HCT116 (cell line): ENCODE measurements around the gene LYPD5. TPM values are rescaled to one million over a fixed set of nuclear protein-coding genes. Genes with fewer than 3 reads are reported as not detected.

Experiments used
- ATAC-seq: fragments of 200-7000 bp; cut with Tn5 transposase; 2 replicates; pipeline ENCODE4 v1.9.1; 2020; ENCODE audit warnings: mild to moderate bottlenecking, moderate library complexity
- BruUV-seq: library from RNA; stranded (reverse); fragments of 400-500 nt; replicated peaks from 2 replicates; lab custom pipeline; 2021; lab: Mats Ljungman, UMichigan
- CTCF ChIA-PET: fragments of 300-600 bp; sonication (Branson Sonifier 250); formaldehyde crosslinking; loops from one replicate; lab custom pipeline; 2021; ENCODE audit warnings: antibody characterized with exemption; lab: Charles Lee
- POLR2A ChIA-PET: fragments of 300-600, 350-600 bp; sonication (Branson Sonifier 250); formaldehyde crosslinking; loops from one replicate; lab custom pipeline; 2021; ENCODE audit warnings: antibody characterized with exemption; lab: Charles Lee
- RAD21 ChIA-PET, 2 experiments: fragments of 300-600 bp; sonication (Branson Sonifier 250); formaldehyde crosslinking; loops; one replicate each; lab custom pipeline; 2023; ENCODE audit warnings: low total read pairs in 2 of 2; ENCODE audit not compliant: uncharacterized antibody in 2 of 2, unreplicated experiment in 2 of 2, low non-redundant PET in 1 of 2; lab: Charles Lee
- DNase-seq: peaks from one replicate; pipeline ENCODE4 v3.0.0-alpha.2; 2010; ENCODE audit warnings: low read depth, low spot score
- H2AFZ ChIP-seq: fragments of 200-600 bp; shearing (Covaris generic), sonication (generic); 2 replicates; pipeline ENCODE4 v1.6.1; 2017; ENCODE audit warnings: low read depth, mixed run types, mixed read lengths, antibody characterized with exemption, low read length; ENCODE audit not compliant: poor library complexity, severe bottlenecking
- H3K27ac ChIP-seq: 2 replicates; pipeline ENCODE4 v1.5.1; 2012; ENCODE audit warnings: low read depth, low read length
- H3K27me3 ChIP-seq: fragments of 200-600 bp; sonication (generic); 2 replicates; pipeline ENCODE4 v1.6.1; 2016; ENCODE audit warnings: mixed run types, low read length, mixed read lengths; ENCODE audit not compliant: insufficient read depth
- H3K36me3 ChIP-seq, 2 experiments: fragments of 200-500 bp in 1 of 2; fragments of 200-600 bp in 1 of 2; sonication (Bioruptor generic) in 1 of 2; sonication (generic) in 1 of 2; 2 replicates each; pipeline versions ENCODE4 v1.5.1 to v1.6.1; 2014 to 2016; ENCODE audit warnings: low read length in 2 of 2, inconsistent platforms in 1 of 2, mixed read lengths in 1 of 2, mixed run types in 1 of 2; ENCODE audit not compliant: insufficient read depth in 2 of 2, control insufficient read depth in 1 of 2
- H3K4me1 ChIP-seq, 2 experiments: fragments of 200-600 bp in 1 of 2; sonication (generic) in 1 of 2; 2 replicates each; pipeline versions ENCODE4 v1.5.1 to v1.6.1; 2012 to 2017; ENCODE audit warnings: low read length in 2 of 2, inconsistent platforms in 1 of 2, mild to moderate bottlenecking in 1 of 2, mixed read lengths in 1 of 2, mixed run types in 1 of 2, moderate library complexity in 1 of 2; ENCODE audit not compliant: insufficient read depth in 2 of 2, control insufficient read depth in 1 of 2
- H3K4me2 ChIP-seq: fragments of 200-600 bp; sonication (generic); 2 replicates; pipeline ENCODE4 v1.6.1; 2017; ENCODE audit warnings: mixed run types, low read length, mixed read lengths
- H3K4me3 ChIP-seq, 2 experiments: fragments of 200-600 bp in 1 of 2; sonication (generic) in 1 of 2; replicated peaks in 1 of 2; 2 replicates each; pipeline ENCODE4 v1.5.1; 2011 to 2016; ENCODE audit warnings: low read length in 2 of 2, control low read depth in 1 of 2, low read depth in 1 of 2, mild to moderate bottlenecking in 1 of 2, mixed read lengths in 1 of 2, mixed run types in 1 of 2
- H3K79me2 ChIP-seq: fragments of 200-600 bp; sonication (generic); 2 replicates; pipeline ENCODE4 v1.6.1; 2017; ENCODE audit warnings: mild to moderate bottlenecking, mixed run types, low read length, moderate library complexity, mixed read lengths; ENCODE audit not compliant: insufficient read depth
- H3K9ac ChIP-seq: fragments of 200-600 bp; sonication (generic); 2 replicates; pipeline ENCODE4 v1.6.1; 2016; ENCODE audit warnings: low read length, mixed read lengths
- H3K9me2 ChIP-seq: fragments of 200-600 bp; sonication (generic), shearing (Covaris generic); 2 replicates; pipeline ENCODE4 v1.6.1; 2017; ENCODE audit warnings: mixed run types, mild to moderate bottlenecking, moderate library complexity; ENCODE audit not compliant: insufficient read depth
- H3K9me3 ChIP-seq, 2 experiments: fragments of 200-500 bp in 1 of 2; fragments of 200-600 bp in 1 of 2; sonication (Bioruptor generic) in 1 of 2; sonication (generic) in 1 of 2; 2 replicates each; pipeline ENCODE4 v1.6.1; 2014 to 2017; ENCODE audit warnings: low read length in 2 of 2, mixed read lengths in 2 of 2, inconsistent platforms in 1 of 2, low read depth in 1 of 2, mild to moderate bottlenecking in 1 of 2, mixed run types in 1 of 2, moderate library complexity in 1 of 2; ENCODE audit not compliant: control insufficient read depth in 1 of 2, insufficient read depth in 1 of 2
- H4K20me1 ChIP-seq: fragments of 200-600 bp; sonication (generic), shearing (Covaris generic); 2 replicates; pipeline ENCODE4 v1.6.1; 2017; ENCODE audit warnings: mixed run types, mild to moderate bottlenecking, moderate library complexity; ENCODE audit not compliant: insufficient read depth
- CBX3 ChIP-seq: IDR thresholded peaks from 2 replicates; pipeline ENCODE4 v1.6.1; 2012; ENCODE audit warnings: low read depth
- CEBPB ChIP-seq: IDR thresholded peaks from 2 replicates; pipeline ENCODE4 v1.6.1; 2012; ENCODE audit warnings: low read depth
- EGR1 ChIP-seq: IDR thresholded peaks from 2 replicates; pipeline ENCODE4 v1.6.1; 2012; ENCODE audit warnings: low read depth
- EZH2 ChIP-seq: fragments of 200-600 bp; sonication (generic); IDR thresholded peaks from 2 replicates; pipeline ENCODE4 v1.6.1; 2017; ENCODE audit warnings: antibody characterized with exemption, mixed run types
- EZH2phosphoT487 ChIP-seq: fragments of 200-600 bp; IDR thresholded peaks from 2 replicates; pipeline ENCODE4 v1.6.1; 2018; ENCODE audit warnings: antibody characterized with exemption, borderline replicate concordance
- FOSL1 ChIP-seq: IDR thresholded peaks from 2 replicates; pipeline ENCODE4 v1.6.1; 2012; ENCODE audit warnings: low read depth
- JUND ChIP-seq: IDR thresholded peaks from 2 replicates; pipeline ENCODE4 v1.6.1; 2012
- POLR2AphosphoS5 ChIP-seq: IDR thresholded peaks from 2 replicates; pipeline ENCODE4 v1.6.1; 2011; ENCODE audit warnings: mild to moderate bottlenecking, low read depth, low read length, moderate library complexity
- RAD21 ChIP-seq: IDR thresholded peaks from 2 replicates; pipeline ENCODE4 v1.6.1; 2012; ENCODE audit warnings: low read depth, mild to moderate bottlenecking
- SIN3A ChIP-seq: IDR thresholded peaks from 2 replicates; pipeline ENCODE4 v1.6.1; 2012; ENCODE audit warnings: low read depth
- SRF ChIP-seq: IDR thresholded peaks from 2 replicates; pipeline ENCODE4 v1.6.1; 2012; ENCODE audit warnings: low read depth
- TCF7L2 ChIP-seq: IDR thresholded peaks from 2 replicates; pipeline ENCODE4 v1.7.0; 2011; ENCODE audit warnings: borderline replicate concordance, inconsistent platforms; ENCODE audit not compliant: insufficient read depth, insufficient read length; ENCODE audit errors: extremely low read depth
- YY1 ChIP-seq: IDR thresholded peaks from 2 replicates; pipeline ENCODE4 v1.6.1; 2011; ENCODE audit warnings: low read length, low read depth, moderate library complexity, mild to moderate bottlenecking; ENCODE audit not compliant: insufficient replicate concordance; ENCODE audit errors: extremely low read depth
- ZFX ChIP-seq: fragments of 450-650 bp; IDR thresholded peaks from 2 replicates; pipeline ENCODE4 v1.6.1; 2017
- ZNF274 ChIP-seq: fragments of 200-500 bp; sonication (Bioruptor generic); IDR thresholded peaks from 2 replicates; pipeline ENCODE4 v1.6.1; 2014; ENCODE audit warnings: mild to moderate bottlenecking, low read depth, low read length, inconsistent platforms
- intact Hi-C: fragments of 100-400 bp; cut with micrococcal nuclease; formaldehyde crosslinking; loops from 2 replicates; pipeline ENCODE4 v1.10.0; 2022
- total RNA-seq: library from RNA; stranded (reverse); gene quantifications from one replicate; pipeline ENCODE4 v1.2.1, GENCODE V29; 2021; ENCODE audit not compliant: unreplicated experiment
- TF ChIP-seq, protein P1 (sequence below): IDR thresholded peaks from 2 replicates; pipeline ENCODE4 v1.6.1; 2012
- TF ChIP-seq, protein P2 (sequence below): IDR thresholded peaks from 2 replicates; pipeline ENCODE4 v1.6.1; 2011; ENCODE audit warnings: mild to moderate bottlenecking, low read length, moderate library complexity; ENCODE audit not compliant: insufficient replicate concordance; ENCODE audit errors: extremely low read depth
- TF ChIP-seq, protein P3 (sequence below): IDR thresholded peaks from 2 replicates; pipeline ENCODE4 v1.6.1; 2012; ENCODE audit warnings: low read depth
- TF ChIP-seq, protein P4 (sequence below): IDR thresholded peaks from 2 replicates; pipeline ENCODE4 v1.6.1; 2012

LYPD5 gene
- total RNA-seq, 1 experiment from 2014 or later, result 7.6 TPM

DNA sequence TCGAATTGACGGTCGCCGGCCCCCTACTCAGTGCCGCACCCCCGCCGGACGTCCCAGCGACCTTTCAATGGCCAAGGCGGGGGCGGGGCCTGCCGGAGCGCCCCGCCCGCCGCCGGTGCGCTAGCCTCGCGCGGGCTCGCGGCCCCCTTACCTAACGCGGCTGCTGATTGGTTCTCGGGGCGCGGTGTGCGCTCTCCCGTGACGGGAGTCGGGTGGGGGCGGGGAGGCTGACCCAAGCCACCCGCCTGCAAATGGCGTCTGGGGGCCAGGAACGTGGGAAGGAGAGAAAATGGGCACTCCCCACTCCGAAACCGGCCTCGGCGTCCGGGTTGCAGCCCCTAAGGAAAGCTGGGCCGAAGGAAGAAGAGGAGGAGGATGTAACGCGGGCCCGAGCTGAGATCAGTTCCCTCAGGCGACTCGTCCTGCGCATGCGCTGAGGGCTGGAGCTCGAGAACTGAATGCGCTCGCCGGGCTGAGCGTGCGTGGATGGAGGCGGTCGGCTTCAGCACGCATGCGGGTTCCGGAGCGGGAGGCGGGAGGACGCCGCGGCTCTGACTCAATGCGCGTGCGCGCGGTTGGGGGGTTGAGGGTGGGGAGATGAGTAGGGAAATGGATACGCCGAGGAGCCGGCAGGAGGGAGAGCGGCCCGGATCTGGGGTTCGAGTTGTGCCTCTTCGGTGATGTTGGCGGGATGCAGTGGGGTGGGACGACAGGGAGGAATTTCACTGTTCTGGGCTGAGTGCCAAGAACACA lies 47.6 kb downstream of the LYPD5 start, which contains the start of gene SMG9:
Gene SMG9, minus strand, starts transcription at position 460 of the 753 bp plus-strand sequence. CDS start 4,221 bp downstream, outside the sequence.
- Histone ChIP-seq H4K20me1 (no peaks in the 10 kb centered on the region), H3K36me3 (peaks cover 12 to 16% of the 10 kb centered on the region in 2 experiments), H3K9me3 (no peaks in the 10 kb centered on the region), H3K4me3 (peak within 1 kb of the TSS; percentile 79 to 86), H3K79me2 (peaks cover 58% of the 10 kb centered on the region), H3K4me1 (peaks cover 47 to 81% of the 10 kb centered on the region in 2 experiments), H3K9me2 (no peaks in the 10 kb centered on the region), H3K27me3 (no peaks in the 10 kb centered on the region), H3K9ac (peak within 1 kb of the TSS; percentile 100), H3K27ac (peak within 1 kb of the TSS; percentile 98), H2AFZ (no peak within 1 kb of the TSS), H3K4me2 (peak within 1 kb of the TSS; percentile 81)
- DNase-seq (peak; percentile 95), ATAC-seq (peak; percentile 76)
- ChIA-PET RAD21 (interaction anchor here in 1 of 2 experiments (0.8 to 0.9 kb wide), 2 partner anchors 10 to 26 kb away, joined by 3 read pairs; partner anchors contain the start of gene KCNN4), CTCF (interaction anchor here (0.5 to 6.5 kb wide), 5 partner anchors 9 to 793 kb away, joined by 3 to 46 read pairs (median 4); no protein-coding TSS in a partner anchor), POLR2A (interaction anchor here (0.8 to 6.0 kb wide), 6 partner anchors 9 to 86 kb away, joined by 3 to 60 read pairs (median 4); partner anchors contain the start of gene KCNN4)
- intact Hi-C loops, result loop anchor here (5.0 kb wide), 1 partner anchor 198 kb away; the partner anchor contains the start of gene ZNF221
- no TSS peak for BruUV-seq
- TF ChIP-seq, protein P1, sequence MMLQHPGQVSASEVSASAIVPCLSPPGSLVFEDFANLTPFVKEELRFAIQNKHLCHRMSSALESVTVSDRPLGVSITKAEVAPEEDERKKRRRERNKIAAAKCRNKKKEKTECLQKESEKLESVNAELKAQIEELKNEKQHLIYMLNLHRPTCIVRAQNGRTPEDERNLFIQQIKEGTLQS, result no peak
- TF ChIP-seq, protein P2, sequence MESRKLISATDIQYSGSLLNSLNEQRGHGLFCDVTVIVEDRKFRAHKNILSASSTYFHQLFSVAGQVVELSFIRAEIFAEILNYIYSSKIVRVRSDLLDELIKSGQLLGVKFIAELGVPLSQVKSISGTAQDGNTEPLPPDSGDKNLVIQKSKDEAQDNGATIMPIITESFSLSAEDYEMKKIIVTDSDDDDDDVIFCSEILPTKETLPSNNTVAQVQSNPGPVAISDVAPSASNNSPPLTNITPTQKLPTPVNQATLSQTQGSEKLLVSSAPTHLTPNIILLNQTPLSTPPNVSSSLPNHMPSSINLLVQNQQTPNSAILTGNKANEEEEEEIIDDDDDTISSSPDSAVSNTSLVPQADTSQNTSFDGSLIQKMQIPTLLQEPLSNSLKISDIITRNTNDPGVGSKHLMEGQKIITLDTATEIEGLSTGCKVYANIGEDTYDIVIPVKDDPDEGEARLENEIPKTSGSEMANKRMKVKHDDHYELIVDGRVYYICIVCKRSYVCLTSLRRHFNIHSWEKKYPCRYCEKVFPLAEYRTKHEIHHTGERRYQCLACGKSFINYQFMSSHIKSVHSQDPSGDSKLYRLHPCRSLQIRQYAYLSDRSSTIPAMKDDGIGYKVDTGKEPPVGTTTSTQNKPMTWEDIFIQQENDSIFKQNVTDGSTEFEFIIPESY, result peak; percentile 80
- no peak for TF ChIP-seq EZH2
- TF ChIP-seq TCF7L2, result no peak
- no peak for TF ChIP-seq ZNF274
- TF ChIP-seq, protein P3, sequence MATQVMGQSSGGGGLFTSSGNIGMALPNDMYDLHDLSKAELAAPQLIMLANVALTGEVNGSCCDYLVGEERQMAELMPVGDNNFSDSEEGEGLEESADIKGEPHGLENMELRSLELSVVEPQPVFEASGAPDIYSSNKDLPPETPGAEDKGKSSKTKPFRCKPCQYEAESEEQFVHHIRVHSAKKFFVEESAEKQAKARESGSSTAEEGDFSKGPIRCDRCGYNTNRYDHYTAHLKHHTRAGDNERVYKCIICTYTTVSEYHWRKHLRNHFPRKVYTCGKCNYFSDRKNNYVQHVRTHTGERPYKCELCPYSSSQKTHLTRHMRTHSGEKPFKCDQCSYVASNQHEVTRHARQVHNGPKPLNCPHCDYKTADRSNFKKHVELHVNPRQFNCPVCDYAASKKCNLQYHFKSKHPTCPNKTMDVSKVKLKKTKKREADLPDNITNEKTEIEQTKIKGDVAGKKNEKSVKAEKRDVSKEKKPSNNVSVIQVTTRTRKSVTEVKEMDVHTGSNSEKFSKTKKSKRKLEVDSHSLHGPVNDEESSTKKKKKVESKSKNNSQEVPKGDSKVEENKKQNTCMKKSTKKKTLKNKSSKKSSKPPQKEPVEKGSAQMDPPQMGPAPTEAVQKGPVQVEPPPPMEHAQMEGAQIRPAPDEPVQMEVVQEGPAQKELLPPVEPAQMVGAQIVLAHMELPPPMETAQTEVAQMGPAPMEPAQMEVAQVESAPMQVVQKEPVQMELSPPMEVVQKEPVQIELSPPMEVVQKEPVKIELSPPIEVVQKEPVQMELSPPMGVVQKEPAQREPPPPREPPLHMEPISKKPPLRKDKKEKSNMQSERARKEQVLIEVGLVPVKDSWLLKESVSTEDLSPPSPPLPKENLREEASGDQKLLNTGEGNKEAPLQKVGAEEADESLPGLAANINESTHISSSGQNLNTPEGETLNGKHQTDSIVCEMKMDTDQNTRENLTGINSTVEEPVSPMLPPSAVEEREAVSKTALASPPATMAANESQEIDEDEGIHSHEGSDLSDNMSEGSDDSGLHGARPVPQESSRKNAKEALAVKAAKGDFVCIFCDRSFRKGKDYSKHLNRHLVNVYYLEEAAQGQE, result no peak
- TF ChIP-seq JUND, result no peak
- TF ChIP-seq YY1, result peak; percentile 82
- peak; percentile 68; the same call in 1 of the 2 replicates for TF ChIP-seq EGR1
- TF ChIP-seq EZH2phosphoT487, result no peak
- no peak for TF ChIP-seq ZFX
- no peak; the same call in 1 of the 2 replicates for TF ChIP-seq POLR2AphosphoS5
- TF ChIP-seq RAD21, result no peak
- TF ChIP-seq CBX3, result no peak
- peak; percentile 73; the same call in 1 of the 2 replicates for TF ChIP-seq SIN3A
- no peak for TF ChIP-seq CEBPB
- no peak for TF ChIP-seq SRF
- TF ChIP-seq FOSL1, result no peak
- TF ChIP-seq, protein P4, sequence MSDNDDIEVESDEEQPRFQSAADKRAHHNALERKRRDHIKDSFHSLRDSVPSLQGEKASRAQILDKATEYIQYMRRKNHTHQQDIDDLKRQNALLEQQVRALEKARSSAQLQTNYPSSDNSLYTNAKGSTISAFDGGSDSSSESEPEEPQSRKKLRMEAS, result peak; percentile 18; the same call in 1 of the 2 replicates
